Body of pancreas (tissue), 4 donors: ENCODE results near the gene FADS3.

ENCODE experiments used
- POLR2A ChIP-seq, 3 donors: fragments of 450-650 bp; IDR thresholded peaks; one replicate each; pipeline ENCODE4 v1.6.1; 2016; ENCODE audit warnings: antibody characterized with exemption in 3 of 3, mild to moderate bottlenecking in 2 of 3
- TF ChIP-seq, protein P1 (sequence below), 7 experiments: fragments of 450-650 bp in 4 of 7; fragments of 200-600 bp in 3 of 7; sonication (generic) in 3 of 7; IDR thresholded peaks; one replicate each; pipeline ENCODE4 v1.5.1; 2016 to 2019; ENCODE audit warnings: antibody characterized with exemption in 7 of 7

DNA sequence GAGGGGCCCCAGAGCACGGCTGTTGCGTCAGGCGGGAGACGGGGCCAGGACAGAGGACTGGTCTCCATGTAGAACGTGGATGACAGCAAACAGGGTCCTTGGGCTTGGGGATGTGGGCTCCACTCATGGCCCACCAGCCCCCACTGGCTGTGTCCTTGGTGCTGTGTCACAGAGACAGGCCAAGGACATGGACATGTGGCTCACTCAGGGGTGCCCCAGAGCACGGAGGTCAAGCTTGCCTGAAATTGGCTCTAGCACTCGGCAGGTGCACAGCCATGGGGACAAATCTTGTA, 48.9 kb downstream of the FADS3 start:
- TF ChIP-seq, protein P1, sequence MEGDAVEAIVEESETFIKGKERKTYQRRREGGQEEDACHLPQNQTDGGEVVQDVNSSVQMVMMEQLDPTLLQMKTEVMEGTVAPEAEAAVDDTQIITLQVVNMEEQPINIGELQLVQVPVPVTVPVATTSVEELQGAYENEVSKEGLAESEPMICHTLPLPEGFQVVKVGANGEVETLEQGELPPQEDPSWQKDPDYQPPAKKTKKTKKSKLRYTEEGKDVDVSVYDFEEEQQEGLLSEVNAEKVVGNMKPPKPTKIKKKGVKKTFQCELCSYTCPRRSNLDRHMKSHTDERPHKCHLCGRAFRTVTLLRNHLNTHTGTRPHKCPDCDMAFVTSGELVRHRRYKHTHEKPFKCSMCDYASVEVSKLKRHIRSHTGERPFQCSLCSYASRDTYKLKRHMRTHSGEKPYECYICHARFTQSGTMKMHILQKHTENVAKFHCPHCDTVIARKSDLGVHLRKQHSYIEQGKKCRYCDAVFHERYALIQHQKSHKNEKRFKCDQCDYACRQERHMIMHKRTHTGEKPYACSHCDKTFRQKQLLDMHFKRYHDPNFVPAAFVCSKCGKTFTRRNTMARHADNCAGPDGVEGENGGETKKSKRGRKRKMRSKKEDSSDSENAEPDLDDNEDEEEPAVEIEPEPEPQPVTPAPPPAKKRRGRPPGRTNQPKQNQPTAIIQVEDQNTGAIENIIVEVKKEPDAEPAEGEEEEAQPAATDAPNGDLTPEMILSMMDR (IDR thresholded peaks at IDR 0.05), result no peak
- no peak for TF ChIP-seq POLR2A (IDR thresholded peaks at IDR 0.05)
